Activated naive CD4-positive, alpha-beta T cell (primary cell): ENCODE measurements around the gene MYO1D.

Experiments
- DNase-seq, 4 experiments: peaks; one replicate each; lab custom pipeline; 2025; lab: John Stamatoyannopoulos, UW

Gene MYO1D

GRCh38 chr17:32625971-32626370, 251.0 kb downstream of the MYO1D start:
- DNase-seq = no peak

DNA sequence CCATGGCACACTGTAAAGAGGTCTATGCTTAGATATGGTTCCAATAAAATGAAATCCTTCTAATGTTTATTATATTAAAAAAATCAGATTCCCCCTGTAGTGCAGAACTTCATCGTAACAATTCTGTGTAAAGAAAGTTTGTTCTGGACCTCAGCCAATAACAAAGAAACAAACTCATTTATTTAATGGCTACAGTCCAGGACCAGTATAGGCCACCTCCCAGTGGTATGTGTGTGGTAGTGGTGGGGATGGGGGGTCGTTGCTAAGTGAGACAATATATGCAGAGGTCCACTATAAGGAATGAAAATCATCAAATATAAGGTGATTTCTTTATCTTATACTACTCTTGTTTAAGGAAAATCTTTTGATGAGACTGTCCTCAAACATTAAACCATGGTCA, 253.7 kb downstream of the MYO1D start:
- no peak for DNase-seq

- no peak for DNase-seq
Measured at GRCh38 chr17:32622540-32622939, 254.4 kb downstream of the MYO1D start.

DNA sequence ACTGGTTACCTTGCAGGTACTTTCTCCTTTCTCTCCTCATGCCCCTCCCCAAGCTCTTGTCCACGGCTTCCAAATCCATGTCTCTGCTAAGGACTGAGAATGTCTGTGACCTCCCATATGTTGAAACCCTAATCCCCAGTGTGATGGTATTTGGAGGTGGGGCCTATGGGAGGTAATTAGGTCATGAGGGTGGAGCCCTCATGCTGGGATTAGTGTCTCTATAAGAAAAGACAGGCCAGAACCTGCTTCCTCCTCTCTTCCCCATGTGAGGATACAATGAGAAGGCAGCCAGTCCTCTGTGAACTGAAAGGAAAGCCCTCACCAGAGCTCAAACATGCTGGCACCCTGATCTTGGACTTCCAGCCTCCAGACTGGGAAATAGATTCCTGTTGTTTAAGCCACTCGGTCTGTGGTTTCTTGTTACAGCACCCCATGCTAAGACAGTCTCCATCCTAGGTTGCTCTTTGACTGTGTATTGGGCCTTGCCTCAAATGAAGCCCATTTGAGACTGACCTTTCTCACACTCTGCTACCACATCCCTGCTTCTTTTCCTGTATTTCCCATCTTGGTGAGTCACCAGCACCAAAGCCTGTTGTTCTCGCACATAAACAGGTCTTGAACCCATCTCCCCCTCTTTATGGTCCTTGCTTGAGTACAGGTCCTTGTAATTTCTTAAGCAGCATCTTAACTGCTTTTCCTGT, 255.2 kb downstream of the MYO1D start:
- no peak for DNase-seq

- DNase-seq = no peak
Measured at GRCh38 chr17:32615326-32615725, 261.6 kb downstream of the MYO1D start.

- DNase-seq = no peak
Measured at GRCh38 chr17:32610943-32611342, 266.0 kb downstream of the MYO1D start.

DNA sequence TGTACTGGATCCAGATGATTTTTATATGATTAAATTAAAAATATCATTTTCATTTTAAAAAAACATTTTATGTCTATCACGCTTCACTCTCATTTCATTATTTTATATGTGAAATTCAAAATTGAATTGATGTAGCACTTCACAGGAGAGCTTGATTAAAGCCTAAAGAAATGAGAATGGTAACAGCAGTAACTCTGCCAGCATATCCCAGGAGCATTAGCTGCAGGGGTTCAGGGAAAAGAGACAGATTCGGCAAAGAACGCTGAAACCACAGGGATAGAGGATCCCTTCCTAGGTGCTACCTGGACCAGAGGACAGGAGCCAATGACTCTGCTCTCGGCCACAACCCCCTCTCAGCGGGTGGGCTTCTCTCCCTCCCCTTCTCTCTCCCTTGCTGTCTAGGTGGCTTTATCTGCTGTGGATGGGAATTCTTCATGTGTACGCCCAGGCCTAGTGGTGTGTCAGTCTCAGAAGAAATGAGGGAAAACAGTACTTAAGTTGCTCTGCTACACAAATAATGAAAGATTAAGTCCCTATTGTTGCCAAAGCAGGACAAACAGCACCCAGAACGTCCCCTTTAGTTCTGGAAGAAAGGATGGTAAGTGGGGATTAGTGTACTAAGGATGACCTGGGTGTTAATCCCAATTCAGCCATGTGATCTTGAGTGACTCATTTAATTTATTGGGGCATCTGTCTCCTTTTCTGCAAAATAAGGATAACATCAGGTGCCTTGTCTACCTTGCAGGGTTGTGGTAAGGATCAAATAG, 266.9 kb downstream of the MYO1D start:
- no peak for DNase-seq

DNA sequence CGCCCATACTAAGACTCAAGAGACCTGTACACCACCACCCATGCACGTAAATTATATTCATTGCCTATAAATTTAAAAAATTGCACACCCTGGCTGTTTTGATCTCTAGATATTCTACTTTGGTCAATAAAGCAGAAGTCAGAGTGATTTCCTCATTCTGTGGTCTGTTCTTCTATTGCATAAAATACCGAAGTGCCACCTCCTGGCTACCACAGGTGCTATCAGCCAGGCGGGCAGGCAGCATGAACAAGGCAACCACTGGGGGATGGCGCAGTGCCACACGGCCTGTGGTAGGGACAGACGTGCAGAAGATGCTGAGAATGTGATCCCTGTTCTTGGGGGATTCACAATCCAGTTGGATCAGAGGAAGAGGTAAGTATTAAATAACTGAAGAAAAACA, 267.8 kb downstream of the MYO1D start:
- peak; percentile 2 to 64 (median 27) for DNase-seq

DNA sequence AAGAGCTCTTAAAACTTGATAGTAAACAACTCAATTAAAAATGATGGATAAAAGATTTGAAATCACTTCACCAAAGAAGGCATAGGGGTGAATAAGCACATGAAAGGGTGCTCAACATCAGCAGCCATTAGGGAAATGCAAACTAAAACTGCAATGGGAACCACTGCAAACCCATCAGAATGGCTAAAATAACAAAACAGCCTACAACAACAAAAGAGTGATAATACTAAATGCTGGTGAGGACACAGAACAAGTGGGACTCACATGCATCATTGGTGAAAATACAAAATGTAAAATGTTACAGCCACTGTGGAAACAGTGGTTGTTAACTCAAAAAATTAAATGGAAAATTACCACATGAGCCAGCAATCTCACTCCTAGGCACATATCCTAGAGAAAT, 268.7 kb downstream of the MYO1D start:
- DNase-seq = no peak

GRCh38 chr17:32604966-32605365, 272.0 kb downstream of the MYO1D start:
- no peak for DNase-seq

GRCh38 chr17:32602396-32602795, 274.5 kb downstream of the MYO1D start:
- no peak for DNase-seq

GRCh38 chr17:32601866-32602265, 275.1 kb downstream of the MYO1D start:
- DNase-seq = no peak

- no peak for DNase-seq
Measured at GRCh38 chr17:32596628-32597027, 280.3 kb downstream of the MYO1D start.

DNA sequence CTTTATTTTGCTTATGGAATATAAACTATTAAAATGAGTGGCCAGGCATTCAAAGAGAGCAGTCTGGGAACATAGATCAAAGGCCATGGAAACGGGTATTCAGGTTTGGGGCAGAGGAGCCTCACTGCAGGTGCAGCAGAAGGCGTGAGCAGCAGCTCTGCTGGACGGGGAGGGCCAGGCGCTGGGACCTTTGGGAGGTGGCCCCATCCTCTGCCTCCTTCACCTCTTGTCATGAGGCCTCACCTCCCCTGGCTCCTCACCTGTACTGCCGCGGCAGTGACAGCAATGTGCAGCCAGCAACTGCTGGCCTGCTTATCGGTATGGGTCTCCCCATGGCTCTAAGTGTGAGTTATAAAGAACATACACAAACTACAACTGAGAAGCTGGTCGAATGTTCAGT, 280.7 kb downstream of the MYO1D start:
- no peak for DNase-seq

DNA sequence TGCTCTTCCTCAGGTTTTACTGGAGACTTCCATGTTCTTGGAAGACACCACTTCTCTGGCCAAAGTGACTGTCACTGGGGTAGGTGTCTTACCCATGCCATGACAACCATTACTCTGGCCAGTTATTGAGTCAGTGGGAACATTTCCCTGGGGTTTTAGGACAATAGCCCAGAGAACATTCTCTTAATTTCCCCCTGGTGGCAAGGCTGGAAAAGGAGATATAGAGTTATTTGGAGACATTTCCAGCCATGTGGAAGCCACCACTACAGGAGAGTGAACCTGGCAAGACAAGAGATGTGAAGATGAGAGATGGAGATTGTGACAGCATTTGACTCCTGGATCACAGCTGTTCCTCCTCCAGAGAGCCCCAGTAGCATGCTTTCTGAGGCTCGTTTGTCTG, 283.9 kb downstream of the MYO1D start:
- DNase-seq = no peak

DNA sequence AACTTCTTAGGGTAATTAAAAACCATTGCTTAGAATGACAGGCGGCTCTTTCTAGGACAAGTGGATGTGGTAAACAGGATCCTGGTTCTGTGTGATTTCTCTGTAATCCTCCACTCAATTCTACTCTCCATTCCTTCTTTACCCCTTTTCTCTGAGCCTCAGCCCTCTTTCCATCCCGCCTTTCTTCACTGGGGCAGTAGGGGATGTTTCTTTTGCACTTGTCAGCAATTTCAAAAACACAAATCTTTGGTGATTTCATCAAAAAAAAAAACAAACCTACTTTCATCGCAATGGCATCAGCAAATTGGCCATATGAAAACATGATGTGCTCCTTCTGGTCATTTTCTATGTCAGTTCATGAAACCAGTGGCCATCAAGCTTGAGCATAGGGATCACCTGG, 285.5 kb downstream of the MYO1D start:
- no peak for DNase-seq

DNA sequence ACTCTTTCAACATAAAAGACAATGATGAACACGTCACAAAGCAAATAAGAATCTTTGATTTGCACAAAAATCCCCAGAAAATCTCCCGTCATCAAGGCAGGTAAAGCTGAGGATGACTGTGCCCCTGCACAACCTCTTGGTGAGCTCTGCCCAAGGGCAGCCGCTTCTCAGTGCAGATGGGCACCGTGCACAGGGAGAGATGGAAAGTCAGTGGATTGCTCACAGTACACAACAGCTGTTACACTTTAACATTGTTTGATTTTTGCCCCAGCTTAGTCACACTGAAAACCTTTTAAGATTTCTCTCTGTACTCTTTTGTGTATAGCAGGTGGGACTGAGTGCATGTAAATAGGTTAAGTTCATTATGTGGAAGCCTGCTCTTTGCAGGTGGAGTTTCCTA, 285.9 kb downstream of the MYO1D start:
- DNase-seq = no peak

DNA sequence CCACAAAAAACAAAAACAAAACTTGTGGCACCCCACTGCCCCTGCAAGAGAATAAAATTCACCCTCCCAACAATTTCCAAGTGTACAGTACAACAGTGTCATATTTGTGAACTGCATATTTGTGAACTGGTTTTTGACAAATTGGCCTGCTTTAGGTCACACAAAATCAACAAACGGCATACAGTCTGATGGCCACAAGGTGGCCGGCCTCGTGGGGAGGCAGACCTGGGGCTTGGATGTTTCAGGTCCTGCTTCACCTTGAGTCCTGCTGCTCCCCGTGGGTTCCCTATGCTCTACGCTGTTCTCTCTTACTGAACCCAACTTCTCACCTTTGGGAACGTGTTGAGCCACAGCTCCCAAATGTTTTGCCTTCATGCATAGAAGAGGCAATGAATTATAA, 287.9 kb downstream of the MYO1D start:
- no peak for DNase-seq

DNA sequence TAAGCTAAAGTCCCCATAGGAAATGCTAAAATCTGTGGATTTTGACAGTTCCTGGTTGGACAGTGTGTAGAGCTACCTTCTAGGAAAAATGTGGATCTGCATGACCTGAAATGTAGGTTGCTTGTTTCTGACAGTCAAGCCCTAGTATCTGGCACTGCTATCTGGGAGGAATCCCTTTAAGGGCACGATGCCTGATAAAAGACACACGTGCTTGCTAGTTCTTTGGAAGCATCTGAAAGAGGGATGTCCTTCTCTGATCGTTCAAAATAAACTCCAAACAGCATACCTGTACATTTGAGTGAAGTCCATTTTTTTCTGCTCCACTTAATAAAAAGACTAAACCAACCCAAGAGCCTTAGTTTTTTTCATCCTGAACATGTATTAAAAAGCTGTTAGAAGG, 288.8 kb downstream of the MYO1D start:
- no peak for DNase-seq

- no peak for DNase-seq
Measured at GRCh38 chr17:32586666-32587065, 290.3 kb downstream of the MYO1D start.

GRCh38 chr17:32584792-32585191, 292.1 kb downstream of the MYO1D start:
- no peak for DNase-seq

DNA sequence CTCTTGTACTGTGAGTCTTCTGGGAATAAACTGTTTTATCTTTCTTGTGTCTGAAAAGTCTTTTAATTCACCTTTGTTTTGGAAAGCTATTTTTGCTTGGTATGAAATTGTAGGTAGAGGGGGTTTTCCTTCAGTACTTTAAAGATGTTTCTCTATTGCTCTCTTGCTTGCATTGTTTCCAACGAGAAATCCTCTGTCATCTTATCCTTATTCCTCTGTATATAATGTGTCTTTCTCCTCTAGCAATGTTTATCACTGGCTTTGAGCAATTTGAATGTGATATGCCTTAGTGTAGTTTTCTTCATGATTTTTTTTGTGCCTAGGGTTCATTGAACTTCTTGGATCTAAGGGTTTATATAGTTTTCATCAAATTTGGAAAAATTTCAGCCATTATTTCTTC, 293.9 kb downstream of the MYO1D start:
- no peak for DNase-seq

DNA sequence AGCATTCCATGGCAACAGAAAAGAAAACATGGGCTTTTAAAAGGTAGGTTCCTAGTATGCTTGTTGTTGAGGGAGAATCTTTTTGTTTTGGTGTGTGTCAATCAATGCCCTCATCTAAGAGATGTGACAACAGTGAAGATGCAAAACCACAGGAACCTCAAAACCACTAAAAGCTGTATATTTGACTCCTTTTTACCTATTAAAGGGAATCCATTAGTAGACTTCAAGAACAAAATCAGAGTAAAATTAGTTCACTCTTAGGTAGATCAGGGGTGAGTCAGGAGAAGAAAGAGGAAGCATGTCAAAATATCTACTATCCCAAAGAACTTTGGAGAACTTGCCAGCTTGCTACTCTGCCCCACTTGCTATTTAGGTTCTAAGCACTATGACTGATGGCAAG, 301.1 kb downstream of the MYO1D start:
- no peak for DNase-seq

- DNase-seq = no peak
Measured at GRCh38 chr17:32570081-32570396, 306.9 kb downstream of the MYO1D start.
